KMS-11 (cell line): ENCODE data around the gene HDGFL3.

Experiments
- H2AFZ ChIP-seq: fragments of 200-600 bp; sonication (generic); 2 replicates; pipeline ENCODE4 v1.6.1; 2016; ENCODE audit warnings: antibody characterized with exemption, mixed run types, low read depth
- H3K27ac ChIP-seq: fragments of 200-600 bp; sonication (generic); 2 replicates; pipeline ENCODE4 v1.6.1; 2016; ENCODE audit warnings: mild to moderate bottlenecking, mixed run types
- H3K27me3 ChIP-seq: fragments of 200-600 bp; sonication (generic); 2 replicates; pipeline ENCODE4 v1.6.1; 2017; ENCODE audit warnings: mild to moderate bottlenecking, low read depth, mixed run types, moderate library complexity; ENCODE audit not compliant: insufficient read depth
- H3K36me3 ChIP-seq: fragments of 200-600 bp; sonication (generic); 2 replicates; pipeline ENCODE4 v1.6.1; 2017; ENCODE audit warnings: mild to moderate bottlenecking, mixed run types; ENCODE audit not compliant: insufficient read depth
- H3K4me1 ChIP-seq: fragments of 200-600 bp; sonication (generic); 2 replicates; pipeline ENCODE4 v1.6.1; 2016; ENCODE audit warnings: mild to moderate bottlenecking, low read depth, mixed run types; ENCODE audit not compliant: poor library complexity, severe bottlenecking
- H3K4me2 ChIP-seq: fragments of 200-600 bp; sonication (generic); 2 replicates; pipeline ENCODE4 v1.7.0; 2016; ENCODE audit warnings: mild to moderate bottlenecking, mixed run types
- H3K4me3 ChIP-seq: fragments of 200-600 bp; sonication (generic); IDR thresholded peaks from 2 replicates; pipeline ENCODE4 v1.6.1; 2017; ENCODE audit warnings: low read depth, low read length, mixed read lengths; ENCODE audit not compliant: insufficient read depth
- H3K79me2 ChIP-seq: fragments of 200-600 bp; sonication (generic); 2 replicates; pipeline ENCODE4 v1.6.1; 2016; ENCODE audit warnings: low read depth, mixed run types; ENCODE audit not compliant: insufficient read depth
- H3K9ac ChIP-seq: fragments of 200-600 bp; sonication (generic); 2 replicates; pipeline ENCODE4 v1.6.1; 2016; ENCODE audit warnings: mild to moderate bottlenecking, mixed run types
- H4K20me1 ChIP-seq: fragments of 200-600 bp; sonication (generic); 2 replicates; pipeline ENCODE4 v1.6.1; 2016; ENCODE audit warnings: mild to moderate bottlenecking, mixed run types; ENCODE audit not compliant: insufficient read depth
- CTCF ChIP-seq: fragments of 200-600 bp; sonication (generic); conservative IDR thresholded peaks from 2 replicates; pipeline ENCODE4 v1.6.1; 2017; ENCODE audit warnings: low read depth, mild to moderate bottlenecking, antibody characterized with exemption, low read length, moderate library complexity, mixed read lengths

Gene HDGFL3

DNA sequence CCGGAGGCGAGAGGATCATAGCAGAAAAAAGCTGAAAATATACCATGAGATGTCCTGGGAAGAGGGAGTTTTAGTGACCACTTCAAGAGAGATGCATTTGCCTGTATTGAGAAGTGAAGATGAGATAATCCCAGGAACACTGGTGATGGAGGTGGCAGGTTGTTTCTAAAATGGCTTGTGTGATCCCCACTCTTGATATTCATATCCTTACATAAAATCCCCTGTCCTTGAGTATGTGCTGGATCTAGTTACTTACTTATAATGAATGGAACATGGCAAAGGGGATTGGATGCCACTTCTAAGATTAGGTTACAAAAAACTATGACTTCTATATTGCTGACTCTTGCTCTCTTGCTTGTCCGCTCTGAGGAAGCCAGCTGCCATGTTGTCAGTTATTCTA is 22.1 kb downstream of the HDGFL3 start:
- Histone ChIP-seq H3K36me3 (no peaks in the 10 kb centered on the region), H3K27me3 (no peaks in the 10 kb centered on the region)

DNA sequence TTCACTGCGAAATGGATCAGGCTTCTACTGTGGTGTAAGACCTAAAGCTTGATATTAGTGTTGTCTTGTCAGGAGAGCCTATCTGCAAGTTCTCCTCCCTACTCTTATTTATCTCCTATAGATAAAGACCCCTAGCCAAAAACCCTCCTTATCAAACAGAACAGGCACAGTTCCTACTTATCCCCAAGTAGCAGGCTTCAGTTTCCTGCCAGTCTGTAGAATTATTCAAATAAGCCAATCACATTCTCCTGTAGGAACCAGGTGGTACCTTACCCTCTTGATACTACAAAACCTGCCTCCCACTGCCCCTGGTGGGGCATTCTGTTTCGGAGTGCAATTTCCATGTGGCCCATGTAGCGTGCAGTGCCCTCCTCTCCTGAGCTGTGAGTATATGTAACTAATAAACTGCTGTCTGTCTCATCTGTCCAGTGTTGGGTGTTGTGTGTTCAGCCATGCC is 28.7 kb downstream of the HDGFL3 start:
- no peaks in the 10 kb centered on the region for H3K36me3 ChIP-seq
- TF ChIP-seq CTCF: no peak
- no peaks in the 10 kb centered on the region for H3K79me2 ChIP-seq

More for the DNA sequence above, 22.1 kb downstream of the HDGFL3 start:
- Histone ChIP-seq H3K27ac (no peak overlapping the region), H4K20me1 (no peaks in the 10 kb centered on the region), H3K79me2 (no peaks in the 10 kb centered on the region), H3K4me1 (no peaks in the 10 kb centered on the region), H2AFZ (no peak overlapping the region), H3K4me3 (no peak overlapping the region), H3K9ac (no peak overlapping the region), H3K4me2 (no peak overlapping the region)
- no peak for TF ChIP-seq CTCF

DNA sequence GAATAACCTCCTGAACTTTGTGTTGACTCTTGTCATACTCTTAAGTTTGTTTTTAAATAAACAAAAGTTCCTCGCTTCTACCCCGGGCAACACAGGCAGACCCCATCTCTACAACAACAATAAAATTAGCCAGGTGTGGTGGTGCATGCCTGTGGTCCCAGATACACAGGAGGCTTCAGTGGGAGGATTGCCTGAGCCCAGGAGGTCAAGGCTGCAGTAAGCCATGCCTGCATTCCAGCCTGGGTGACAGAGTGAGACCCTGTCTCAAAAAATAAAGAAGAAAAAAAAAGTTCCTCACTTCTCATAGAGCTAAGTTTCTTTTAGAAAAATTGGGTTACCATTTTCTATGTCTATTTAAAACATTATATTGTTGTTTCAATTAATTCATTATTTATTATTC is 29.2 kb downstream of the HDGFL3 start:
- no peaks in the 10 kb centered on the region for H3K4me1 ChIP-seq
- H3K4me2 ChIP-seq: no peak overlapping the region
- no peak overlapping the region for H3K4me3 ChIP-seq
- no peak overlapping the region for H2AFZ ChIP-seq
- no peak overlapping the region for H3K27ac ChIP-seq
- no peaks in the 10 kb centered on the region for H3K36me3 ChIP-seq
- H3K27me3 ChIP-seq: no peaks in the 10 kb centered on the region
- no peaks in the 10 kb centered on the region for H4K20me1 ChIP-seq
- no peak overlapping the region for H3K9ac ChIP-seq
- TF ChIP-seq CTCF: no peak
- H3K79me2 ChIP-seq: no peaks in the 10 kb centered on the region

More for the DNA sequence above, 28.7 kb downstream of the HDGFL3 start:
- Histone ChIP-seq H3K4me1 (no peaks in the 10 kb centered on the region), H3K4me2 (no peak overlapping the region), H3K4me3 (no peak overlapping the region), H4K20me1 (no peaks in the 10 kb centered on the region), H3K27ac (no peak overlapping the region), H3K27me3 (no peaks in the 10 kb centered on the region), H3K9ac (no peak overlapping the region), H2AFZ (no peak overlapping the region)

GRCh38 chr15:83174891-83175290 is 32.7 kb downstream of the HDGFL3 start:
- no peak for TF ChIP-seq CTCF
- Histone ChIP-seq H3K4me2 (no peak overlapping the region), H3K27me3 (no peaks in the 10 kb centered on the region), H3K9ac (no peak overlapping the region), H3K4me1 (no peaks in the 10 kb centered on the region), H4K20me1 (no peaks in the 10 kb centered on the region), H3K27ac (no peak overlapping the region), H3K79me2 (0 out of 2 replicates have a peak, but pooled peaks cover 3% of the 10 kb centered on the region), H3K4me3 (no peak overlapping the region), H2AFZ (no peak overlapping the region), H3K36me3 (no peaks in the 10 kb centered on the region)
